GM18520 (cell line): ENCODE results near the gene PIEZO1.

Experiments used
- ATAC-seq: cut with Tn5 transposase; IDR thresholded peaks from one replicate; pipeline ENCODE4 v1.9.1; 2021; ENCODE audit not compliant: unreplicated experiment

Gene PIEZO1

DNA sequence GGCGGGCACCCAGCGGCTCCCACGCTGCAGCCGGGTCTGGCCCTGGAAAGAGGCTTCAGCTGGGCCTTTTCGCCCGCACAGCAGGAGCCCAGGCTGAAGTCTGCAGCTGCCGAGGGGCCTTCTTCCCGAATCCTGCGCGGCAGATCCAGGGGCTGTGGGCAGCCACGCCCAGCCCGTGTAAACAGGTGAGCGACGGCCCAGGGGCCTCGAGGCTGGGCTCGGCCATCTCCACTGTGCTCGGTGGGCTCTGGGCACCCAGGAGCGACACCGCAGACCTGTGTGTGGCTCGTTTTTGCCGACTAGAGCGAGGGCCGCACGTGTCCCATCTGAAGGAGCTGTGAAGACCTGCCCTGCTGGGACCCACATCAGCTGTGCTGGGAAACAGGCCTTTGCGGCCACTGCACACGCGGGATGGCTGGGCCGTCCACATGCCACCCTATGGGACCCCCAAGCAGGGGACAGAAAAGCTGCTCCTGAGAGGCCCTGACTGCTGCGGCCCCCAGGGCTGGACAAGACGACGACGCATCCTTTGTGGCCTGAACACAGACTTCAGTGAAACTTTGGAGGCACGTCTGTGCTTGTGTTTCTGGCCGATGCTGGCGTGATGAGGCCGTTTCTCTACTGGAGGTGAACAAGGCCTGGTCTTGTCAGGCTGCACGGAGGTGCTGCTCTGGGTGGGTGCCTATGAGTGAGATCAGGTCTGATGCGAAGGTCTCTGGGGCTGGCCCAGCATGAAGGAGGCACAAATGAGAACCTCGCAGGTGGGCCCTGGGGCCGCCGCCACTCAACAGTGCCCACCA, 31.9 kb upstream of the PIEZO1 start:
- no peak for ATAC-seq

DNA sequence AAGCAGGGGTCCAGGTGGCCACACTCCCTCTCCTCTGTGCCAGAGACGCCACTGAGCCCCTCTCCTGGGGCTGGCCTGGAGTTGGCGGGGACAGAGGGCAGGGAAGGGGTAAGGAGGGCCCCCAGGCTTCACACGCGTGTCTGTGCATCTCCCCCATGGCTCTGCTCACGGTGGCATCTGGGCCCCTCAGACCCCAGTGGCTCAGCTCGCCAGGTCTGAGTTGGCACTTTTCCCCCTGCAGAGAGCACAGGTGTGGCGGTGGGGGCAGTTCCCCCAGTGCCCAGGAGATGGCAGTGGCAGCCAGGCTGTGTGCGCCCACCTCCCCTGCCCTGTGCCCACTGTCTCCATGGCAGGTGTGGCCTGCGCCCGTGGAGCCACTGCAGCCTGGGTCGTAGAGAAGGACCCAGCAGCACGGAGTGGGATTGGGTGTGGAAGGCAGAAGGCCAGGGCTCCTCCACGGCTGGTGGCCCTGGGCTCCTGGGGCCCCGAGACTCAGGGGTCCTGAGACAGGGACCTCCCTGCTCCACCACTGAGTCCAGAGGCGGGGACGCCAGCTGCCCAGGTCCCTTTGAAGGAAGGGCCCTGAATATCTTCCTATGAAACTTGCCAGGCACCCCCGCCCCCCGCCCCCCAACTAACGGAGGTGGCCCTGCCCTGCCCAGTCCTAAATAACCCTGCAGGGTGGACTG, 31.0 kb upstream of the PIEZO1 start:
- no peak for ATAC-seq

DNA sequence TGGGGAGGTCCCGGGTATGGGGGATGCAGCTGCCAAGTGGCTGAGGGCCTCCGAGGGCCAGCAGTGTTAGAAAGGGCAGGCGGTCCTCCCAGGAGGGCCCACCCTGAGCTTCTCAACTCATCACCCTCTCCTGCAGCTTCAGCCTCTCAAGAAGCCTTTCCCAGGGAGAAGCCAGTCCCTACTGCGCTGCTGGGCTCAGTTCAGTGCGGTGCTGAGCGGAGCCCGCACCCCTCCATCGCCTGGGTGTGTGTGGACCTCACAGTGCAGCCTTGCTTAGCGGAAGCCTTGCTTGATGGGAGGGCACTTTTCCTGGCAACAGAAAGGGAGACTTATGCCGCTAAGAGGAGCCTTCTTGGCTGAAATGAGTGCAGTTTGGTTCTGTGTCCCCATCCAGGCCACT, 30.2 kb upstream of the PIEZO1 start:
- ATAC-seq, result no peak

DNA sequence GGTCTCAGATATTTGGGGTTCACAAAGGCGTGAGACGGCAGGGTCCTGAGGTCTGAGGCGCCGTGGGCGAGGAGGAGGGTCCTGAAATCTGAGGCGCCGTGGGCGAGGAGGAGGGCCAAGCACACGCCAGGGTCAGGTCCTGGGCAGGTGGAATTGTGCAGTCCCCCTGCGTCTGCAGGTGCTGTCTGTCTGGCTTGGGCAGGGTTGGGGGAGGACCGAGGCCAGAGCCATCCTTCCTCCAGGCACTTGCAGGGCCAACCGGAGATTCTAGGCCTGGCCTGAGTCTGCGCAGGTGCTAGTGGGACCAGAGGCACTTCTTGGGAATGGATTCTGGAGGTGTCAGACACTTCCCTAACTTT, 29.1 kb upstream of the PIEZO1 start:
- no peak for ATAC-seq

DNA sequence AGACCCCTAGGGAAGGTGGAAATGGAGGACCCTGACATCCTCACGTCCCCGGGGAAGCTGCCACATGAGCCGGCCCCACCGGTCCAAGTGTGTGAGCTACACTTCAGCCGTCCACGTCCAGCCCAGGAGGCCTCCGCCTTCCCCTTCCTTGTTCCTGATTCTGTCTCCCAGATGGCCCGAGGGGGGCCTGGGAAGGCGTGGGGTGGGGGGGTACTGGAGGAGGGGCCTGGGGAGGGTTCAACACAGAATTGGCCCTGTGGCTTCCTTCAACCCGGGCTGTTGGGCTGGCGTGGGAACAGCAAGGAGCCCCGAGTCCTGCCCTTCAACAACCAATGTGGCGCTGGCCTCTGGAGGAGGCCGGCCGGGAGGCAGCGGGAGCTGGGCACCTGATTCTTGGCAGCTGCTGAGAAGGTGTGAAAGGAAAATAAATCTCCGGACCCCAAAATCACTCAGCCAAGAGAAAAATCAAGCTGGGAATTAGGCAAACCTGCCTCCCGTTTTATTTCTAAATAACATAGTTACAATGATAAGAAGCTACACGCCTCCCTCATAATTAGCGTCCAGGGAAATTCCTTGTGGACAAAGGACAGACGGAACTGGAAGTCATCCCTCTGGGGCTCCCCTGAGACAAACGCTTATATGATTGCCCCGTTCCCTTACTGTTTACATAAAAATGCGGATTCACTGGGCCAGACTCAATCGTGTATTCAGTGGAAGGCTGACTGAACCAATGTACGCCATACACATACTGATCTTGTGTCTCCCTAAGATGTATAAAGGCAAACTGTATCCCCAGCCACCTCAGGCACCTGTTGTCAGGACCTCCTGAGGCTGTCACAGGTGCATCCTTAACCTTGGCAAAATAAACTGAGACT, 28.5 kb upstream of the PIEZO1 start:
- no peak for ATAC-seq

DNA sequence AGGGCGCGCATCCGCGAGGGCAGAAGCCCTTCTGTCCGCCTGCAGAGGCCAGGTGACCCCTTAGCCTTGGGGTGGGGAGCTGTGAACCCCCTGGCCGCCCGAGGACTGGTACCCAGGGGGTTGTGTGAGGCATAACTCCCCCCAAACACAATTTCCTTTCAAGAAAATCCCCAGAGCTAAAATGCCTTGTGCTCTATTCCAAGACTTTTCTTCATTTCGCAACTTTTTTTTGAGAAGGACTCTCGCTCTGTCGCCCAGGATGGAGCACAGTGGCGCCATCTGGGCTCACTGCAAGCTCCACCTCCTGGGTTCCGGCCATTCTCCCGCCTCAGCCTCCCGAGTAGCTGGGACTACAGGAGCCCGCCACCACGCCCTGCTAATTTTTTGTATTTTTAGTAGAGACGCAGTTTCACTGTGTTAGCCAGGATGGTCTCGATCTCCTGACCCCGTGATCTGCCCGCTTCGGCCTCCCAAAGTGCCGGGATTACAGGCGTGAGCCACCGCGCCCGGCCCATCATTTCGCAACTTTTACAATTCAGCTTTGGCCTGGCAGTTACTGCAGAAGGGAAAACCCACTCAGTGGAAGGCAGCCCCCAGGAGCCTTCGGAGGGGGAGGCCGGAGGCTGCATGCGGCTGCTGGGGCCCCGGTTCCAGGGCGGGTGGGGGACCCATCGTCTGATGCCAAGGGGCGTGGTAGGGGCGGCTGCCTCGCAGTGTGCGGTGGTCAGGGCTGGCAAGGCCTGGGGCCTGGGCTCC, 27.7 kb upstream of the PIEZO1 start:
- no peak for ATAC-seq

DNA sequence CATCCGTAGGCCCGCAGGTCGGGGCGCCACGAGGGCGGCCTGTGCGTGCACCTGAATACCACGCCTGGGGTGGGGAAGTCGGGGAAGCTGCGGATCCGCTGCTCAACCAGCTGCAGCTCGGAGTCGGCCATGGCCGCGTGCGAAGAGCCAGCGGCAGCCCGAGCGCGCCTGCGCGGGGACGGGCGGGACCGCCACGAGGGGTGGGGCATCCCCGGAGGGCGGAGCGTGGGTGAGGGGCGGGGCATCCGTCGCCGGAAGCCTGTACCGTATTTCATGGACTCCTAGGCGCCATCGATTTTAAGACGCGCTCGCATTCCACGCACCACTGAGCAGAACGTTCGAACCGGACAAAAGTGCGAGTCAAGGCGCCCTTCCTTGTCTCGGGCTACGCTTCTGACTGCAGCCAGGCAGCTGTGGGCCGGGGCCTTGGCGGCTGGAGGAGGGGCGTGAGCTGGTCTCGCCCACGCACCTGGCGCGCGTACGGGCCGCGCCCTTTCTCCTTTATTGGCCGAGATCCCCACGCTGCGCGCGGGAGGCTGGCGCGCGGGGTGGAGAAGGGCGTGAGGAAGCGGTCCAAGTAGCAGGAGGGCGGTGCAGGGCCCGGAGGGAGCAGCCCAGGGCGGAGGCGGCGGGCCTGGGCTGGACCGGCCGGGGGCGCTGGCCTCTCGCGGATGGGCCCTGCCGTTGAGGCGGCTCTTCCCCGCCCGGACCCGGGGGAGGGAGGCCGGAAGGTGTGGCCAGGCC, 26.9 kb upstream of the PIEZO1 start, which contains the start of gene APRT:
TSS of gene APRT (minus strand) at position 160 of the 744 bp plus-strand sequence. CDS start at position 131, 29 bp downstream.
- ATAC-seq, result peak; percentile 62

DNA sequence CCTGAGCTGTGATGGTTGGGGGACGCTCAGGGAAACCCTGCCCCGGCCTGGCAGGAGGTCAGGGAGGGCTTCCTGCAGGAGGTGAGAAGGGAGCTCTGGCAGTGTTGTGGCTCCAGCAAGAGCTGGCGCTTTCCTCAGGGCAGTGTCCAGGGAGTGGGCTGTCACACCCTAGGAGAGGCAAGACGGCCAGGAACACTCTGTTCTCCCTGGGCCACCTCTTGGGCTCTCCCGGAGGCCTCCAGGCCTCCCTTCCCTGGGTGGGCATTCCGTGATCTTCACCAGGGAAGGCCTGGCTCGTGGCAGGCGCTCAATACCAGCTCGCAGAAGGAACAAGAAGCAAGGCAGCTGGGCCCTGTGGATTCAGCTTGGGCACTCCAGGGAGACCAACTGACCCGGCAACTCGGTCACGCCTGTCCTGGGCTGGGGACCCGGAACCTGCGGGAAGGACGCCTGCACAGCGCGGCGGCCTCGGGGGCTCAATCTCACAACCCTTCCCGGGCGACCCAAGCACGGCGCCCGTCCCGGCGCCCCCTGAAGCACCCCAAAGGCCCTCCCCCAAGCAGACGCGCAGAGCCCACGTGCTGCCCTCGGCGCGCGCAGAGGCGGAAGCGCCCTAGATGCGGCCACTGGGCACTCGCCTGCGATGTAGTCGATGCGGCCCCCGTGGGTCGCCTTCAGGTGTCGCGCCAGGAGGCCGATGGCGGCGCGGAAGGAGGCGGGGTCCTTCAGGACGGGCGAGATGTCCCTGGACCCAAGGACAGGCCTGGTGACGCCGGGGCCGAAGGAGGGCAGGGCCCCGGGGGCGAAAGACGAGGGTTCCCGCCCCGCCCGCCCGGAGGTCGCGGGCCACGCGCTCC, 26.1 kb upstream of the PIEZO1 start:
- ATAC-seq, result peak; percentile 31

DNA sequence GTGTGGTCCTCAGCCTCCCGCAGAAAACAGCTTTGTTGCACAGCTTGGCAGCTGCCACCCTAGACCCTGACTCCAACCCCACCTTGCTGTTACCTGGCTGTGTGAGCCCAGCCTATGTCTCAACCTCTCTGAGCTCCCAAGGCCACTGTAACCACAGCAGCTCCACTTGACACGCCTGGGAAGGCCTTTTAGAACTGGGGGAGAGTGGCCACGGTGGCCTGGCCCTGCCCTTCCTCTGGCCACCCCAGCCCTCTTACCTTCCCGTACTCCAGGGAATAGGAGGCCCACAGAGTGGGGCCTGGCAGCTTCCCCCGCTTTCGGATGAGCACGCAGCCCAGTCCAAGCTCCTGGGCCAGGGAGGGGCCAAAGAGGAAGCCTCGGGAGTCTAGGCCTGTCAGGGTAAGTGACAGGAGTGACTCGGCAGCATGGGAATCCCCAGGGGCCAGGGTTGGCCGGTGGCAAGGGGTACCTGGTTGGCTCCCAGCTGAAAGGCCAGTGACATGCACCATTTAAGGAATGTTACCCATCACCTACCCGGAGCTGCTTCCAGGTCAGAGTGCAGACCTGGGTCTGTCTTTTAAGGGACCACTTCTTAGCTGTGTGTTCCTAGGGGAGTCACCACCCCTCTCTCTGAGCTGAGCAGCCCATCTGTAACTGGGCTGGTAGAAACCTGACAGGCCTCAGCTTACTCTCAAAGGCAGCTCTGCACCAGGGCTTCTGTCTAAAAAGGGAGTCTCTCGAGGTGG, 25.3 kb upstream of the PIEZO1 start:
- no peak for ATAC-seq

DNA sequence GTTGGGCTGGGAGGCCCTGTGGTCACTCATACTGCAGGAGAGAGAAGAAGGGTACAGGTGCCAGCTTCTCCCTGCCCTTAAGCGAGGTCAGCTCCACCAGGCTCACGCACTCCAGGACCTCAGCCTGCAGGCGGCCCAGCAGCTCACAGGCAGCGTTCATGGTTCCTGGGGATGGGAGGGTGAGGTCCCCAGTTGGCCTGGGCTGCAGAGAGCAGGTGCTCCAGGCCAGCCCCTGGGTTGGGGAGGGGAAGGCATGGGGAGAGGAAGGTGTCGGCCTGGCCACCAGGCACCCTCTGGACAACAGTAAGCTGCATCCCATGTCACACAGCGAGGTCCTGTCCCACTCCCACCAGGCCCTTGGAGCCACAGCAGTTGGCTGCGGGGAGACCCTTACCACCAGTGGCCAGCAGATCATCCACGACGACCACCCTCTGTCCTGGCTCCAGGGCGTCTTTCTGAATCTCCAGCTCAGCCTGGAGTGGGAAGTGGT, 24.7 kb upstream of the PIEZO1 start:
- ATAC-seq, result no peak

DNA sequence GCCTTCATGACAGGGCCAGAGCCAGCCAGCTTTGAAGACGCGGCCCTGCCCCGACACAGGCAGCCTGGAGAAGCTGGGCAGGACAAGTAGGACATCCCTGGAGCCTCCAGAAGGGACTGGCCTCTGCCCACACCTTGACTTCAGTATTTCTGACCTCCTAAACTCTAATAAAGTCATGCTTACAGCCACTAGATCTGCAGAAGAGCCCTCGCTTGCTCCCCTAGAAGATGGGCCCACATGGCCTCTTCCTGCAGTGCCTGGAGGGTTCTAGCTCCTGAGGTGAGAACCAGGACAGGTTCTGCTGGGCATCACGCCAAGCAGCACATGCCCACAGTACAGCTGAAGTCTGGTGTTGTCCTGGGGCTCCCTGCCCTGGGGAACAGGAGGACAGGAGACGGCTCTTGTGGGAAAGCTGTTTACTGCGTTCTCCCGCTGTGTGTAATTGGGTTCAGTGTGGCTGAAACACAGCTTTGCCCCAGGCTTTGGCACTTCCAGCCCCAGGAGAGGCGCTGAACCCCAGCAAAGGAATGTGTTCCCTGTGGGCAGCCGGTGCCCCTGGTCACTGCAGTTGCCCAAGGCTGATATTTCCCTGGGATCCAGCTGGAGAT, 24.2 kb upstream of the PIEZO1 start:
- no peak for ATAC-seq

DNA sequence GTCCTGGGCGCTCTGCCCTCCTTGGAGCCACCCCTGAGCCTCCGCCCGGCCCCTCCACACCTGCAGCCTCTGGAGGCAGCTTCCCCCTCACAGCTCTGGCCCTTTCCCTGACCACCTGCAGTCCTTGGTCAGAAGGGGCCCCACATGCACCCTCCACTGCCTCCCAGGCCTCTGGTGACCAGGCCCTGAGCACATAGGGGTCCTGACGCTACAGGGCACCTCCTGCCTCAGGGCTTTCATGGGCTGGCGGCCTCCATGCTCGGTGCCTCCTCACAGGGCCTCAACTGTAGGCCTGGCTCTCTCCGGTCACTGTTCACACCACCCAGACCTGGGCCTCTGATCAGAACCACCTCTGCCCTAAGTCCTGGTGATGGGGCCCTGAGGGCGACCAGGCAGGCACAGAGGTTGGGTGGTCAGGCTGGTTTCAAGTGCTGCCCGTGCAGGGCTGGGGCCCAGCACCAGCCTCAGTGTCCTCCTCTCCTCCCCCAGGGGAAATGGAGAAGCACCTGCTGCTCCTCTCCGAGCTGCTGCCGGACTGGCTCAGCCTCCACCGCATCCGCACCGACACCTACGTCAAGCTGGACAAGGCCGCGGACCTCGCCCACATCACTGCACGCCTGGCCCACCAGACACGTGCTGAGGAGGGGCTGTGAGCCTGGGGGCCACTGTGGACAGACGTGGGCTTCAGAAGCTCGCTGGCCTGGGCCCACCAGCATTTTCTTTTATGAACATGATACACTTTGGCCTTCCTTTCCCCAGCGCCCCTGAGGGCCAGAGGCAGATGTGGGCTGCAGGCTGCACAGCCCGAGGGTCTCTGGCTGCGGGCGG, 22.8 kb upstream of the PIEZO1 start:
- ATAC-seq, result no peak

DNA sequence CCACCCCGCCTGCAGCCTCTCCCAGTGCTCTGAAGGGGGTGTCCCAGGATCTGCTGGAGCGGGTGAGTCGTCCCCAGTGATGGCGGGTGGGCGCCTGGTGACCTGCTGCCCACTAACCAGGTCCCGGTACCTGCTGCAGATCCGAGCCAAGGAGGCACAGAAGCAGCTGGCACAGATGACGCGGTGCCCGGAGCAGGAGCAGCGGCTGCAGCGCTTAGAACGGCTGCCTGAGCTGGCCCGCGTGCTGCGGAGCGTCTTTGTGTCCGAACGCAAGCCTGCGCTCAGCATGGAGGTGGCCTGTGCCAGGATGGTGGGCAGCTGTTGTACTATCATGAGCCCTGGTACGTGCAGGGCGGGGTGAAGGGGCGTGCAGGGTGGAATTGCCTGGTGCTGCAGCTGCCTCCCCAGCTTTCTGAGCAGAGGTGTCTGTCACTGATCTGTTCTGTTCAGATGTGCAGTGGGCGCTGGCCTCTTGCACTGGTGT, 22.2 kb upstream of the PIEZO1 start:
- no peak for ATAC-seq

DNA sequence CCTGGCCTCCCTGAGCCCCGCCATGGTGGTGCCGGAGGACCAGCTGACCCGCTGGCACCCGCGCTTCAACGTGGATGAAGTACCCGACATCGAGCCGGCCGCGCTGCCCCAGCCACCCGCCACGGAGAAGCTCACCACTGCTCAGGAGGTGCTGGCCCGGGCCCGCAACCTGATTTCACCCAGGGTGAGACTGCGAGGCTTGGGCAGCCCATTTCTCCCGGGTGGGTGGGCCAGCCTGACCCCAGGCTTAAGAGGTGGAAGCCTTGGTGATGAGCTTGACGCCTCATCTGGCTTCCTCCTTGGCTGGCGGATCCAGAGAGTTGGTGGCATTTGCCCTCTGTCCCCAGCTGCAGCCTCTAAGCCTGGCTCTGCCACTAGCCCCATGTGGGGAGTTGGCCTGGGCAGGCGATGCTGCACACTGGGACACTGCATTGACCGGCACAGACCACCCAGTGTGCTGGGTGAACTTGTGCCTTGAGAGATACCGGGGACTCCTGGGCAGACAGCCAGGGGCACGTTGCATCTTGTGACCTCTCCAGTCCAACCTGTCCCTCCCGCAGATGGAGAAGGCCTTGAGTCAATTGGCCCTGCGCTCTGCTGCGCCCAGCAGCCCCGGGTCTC, 21.6 kb upstream of the PIEZO1 start:
- ATAC-seq, result no peak

DNA sequence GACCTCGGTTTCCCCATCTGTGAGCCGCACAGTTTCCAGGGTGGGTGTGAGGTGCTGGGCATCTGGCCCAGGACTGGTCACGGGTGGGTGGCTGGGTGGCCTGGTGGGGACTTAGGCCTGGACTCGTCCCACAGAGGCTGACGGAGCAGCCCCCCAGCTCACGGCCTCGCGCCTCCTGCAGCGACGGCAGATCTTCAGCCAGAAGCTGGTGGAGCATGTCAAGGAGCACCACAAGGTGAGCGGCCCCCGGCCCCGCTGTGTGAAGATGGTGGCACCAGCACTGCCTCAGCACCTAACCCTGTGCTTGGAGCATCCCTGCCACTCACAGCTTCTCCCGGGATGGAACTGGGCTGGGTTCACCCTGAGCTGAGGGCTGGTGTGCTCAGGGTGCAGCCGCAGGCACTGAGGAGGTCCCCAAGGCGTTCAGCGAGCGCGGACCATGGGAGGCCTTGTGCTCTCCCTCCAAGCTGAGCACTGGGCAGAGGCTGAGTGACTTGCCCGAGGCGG, 20.9 kb upstream of the PIEZO1 start:
- no peak for ATAC-seq

DNA sequence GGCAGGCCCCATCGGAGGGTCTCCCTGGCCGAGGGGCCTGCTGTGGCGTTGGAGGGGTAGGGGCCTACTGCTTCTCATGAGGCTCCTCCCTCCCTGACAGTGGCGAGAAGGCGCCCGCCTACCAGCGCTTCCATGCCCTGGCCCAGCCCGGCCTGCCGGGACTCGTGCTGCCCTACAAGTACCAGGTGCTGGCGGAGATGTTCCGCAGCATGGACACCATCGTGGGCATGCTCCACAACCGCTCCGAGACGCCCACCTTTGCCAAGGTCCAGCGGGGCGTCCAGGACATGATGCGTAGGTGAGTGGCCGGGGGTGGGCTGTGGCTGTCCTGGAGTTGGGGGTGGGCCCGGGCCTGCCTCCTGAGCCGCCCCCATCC, 20.3 kb upstream of the PIEZO1 start:
- ATAC-seq, result no peak
